A673 (cell line): ENCODE measurements around the gene CTAGE15. TPM values are rescaled to one million over a fixed set of nuclear protein-coding genes. Genes with fewer than 3 reads are reported as not detected.
"Not testable (repeated sequence)": the region's sequence is repeated elsewhere in the genome, so short reads cannot be mapped to it uniquely, and the experiment has no call there.

Experiments used
- BruUV-seq: library from RNA; stranded (reverse); fragments of 400-500 nt; replicated peaks from 2 replicates; lab custom pipeline; 2021; lab: Mats Ljungman, UMichigan
- CTCF ChIA-PET: fragments of 300-600 bp; sonication (Branson Sonifier 250); formaldehyde crosslinking; loops from one replicate; lab custom pipeline; 2022; ENCODE audit warnings: antibody characterized with exemption; lab: Charles Lee
- POLR2A ChIA-PET: fragments of 300-600 bp; sonication (Branson Sonifier 250); formaldehyde crosslinking; loops from one replicate; lab custom pipeline; 2022; ENCODE audit warnings: antibody characterized with exemption; ENCODE audit not compliant: low non-redundant PET; lab: Charles Lee
- DNase-seq: peaks from one replicate; pipeline ENCODE4 v3.0.0-alpha.2; 2015; ENCODE audit warnings: low spot score
- H3K27ac ChIP-seq: fragments of 200-600 bp; sonication (generic); 2 replicates; pipeline ENCODE4 v1.5.1; 2016; ENCODE audit warnings: mixed run types, low read depth, mild to moderate bottlenecking, mixed read lengths, antibody characterized with exemption, low read length; ENCODE audit not compliant: poor library complexity, severe bottlenecking
- H3K27me3 ChIP-seq: fragments of 200-600 bp; sonication (generic); replicated peaks from 2 replicates; pipeline ENCODE4 v1.6.1; 2017; ENCODE audit warnings: mixed run types, low read depth, mild to moderate bottlenecking, mixed read lengths, antibody characterized with exemption, low read length; ENCODE audit not compliant: insufficient read depth, poor library complexity
- H3K36me3 ChIP-seq: fragments of 200-600 bp; sonication (generic); 2 replicates; pipeline ENCODE4 v1.6.1; 2016; ENCODE audit warnings: mixed run types, mild to moderate bottlenecking, mixed read lengths, antibody characterized with exemption, low read length; ENCODE audit not compliant: insufficient read depth, poor library complexity, severe bottlenecking
- H3K4me1 ChIP-seq: fragments of 200-600 bp; sonication (generic); 2 replicates; pipeline ENCODE4 v1.6.1; 2017; ENCODE audit warnings: mixed run types, mild to moderate bottlenecking, mixed read lengths, antibody characterized with exemption, low read length; ENCODE audit not compliant: insufficient read depth, poor library complexity, severe bottlenecking
- H3K4me3 ChIP-seq: fragments of 200-600 bp; sonication (generic); 2 replicates; pipeline ENCODE4 v1.5.1; 2016; ENCODE audit warnings: low read depth, mixed run types, mild to moderate bottlenecking, mixed read lengths, low read length; ENCODE audit not compliant: poor library complexity, severe bottlenecking
- H3K9me3 ChIP-seq: fragments of 200-600 bp; sonication (generic); 2 replicates; pipeline ENCODE4 v1.6.1; 2016; ENCODE audit warnings: mixed run types, low read depth, mild to moderate bottlenecking, mixed read lengths, antibody characterized with exemption, low read length; ENCODE audit not compliant: poor library complexity, severe bottlenecking
- intact Hi-C: fragments of 100-400 bp; cut with micrococcal nuclease; formaldehyde crosslinking; loops from one replicate; pipeline ENCODE4 v1.10.0; 2022; ENCODE audit not compliant: unreplicated experiment
- total RNA-seq: library from RNA; stranded (reverse); gene quantifications from 2 replicates; pipeline ENCODE4 v1.2.3, GENCODE V29; 2021

The CTAGE15 gene
- total RNA-seq, 1 experiment from 2014 or later: not detected

DNA sequence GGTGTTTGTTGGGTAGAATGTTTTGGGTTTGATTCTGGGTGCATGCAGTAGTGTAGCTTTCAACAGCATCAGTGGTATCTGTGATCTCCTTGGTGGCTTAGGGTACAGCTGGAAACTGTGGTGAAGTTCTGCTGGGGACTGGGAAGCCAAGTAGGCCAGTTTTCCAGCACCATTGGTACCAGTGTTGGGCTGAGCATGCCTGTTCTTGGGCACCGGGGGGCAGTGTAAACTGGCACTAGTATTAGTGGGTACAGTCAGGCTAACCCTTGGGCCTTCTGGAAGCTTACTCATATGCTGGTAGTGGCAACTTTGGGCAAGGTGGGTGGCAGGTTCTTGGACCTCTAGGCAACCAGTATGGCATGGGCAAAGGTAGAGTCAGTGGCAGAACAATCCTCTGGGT, 15.6 kb upstream of the CTAGE15 start:
- H3K4me1 ChIP-seq, POLR2A ChIA-PET, intact Hi-C loops, H3K36me3 ChIP-seq, H3K9me3 ChIP-seq, CTCF ChIA-PET, H3K27ac ChIP-seq, DNase-seq, BruUV-seq, H3K27me3 ChIP-seq, H3K4me3 ChIP-seq: not testable (repeated sequence)

DNA sequence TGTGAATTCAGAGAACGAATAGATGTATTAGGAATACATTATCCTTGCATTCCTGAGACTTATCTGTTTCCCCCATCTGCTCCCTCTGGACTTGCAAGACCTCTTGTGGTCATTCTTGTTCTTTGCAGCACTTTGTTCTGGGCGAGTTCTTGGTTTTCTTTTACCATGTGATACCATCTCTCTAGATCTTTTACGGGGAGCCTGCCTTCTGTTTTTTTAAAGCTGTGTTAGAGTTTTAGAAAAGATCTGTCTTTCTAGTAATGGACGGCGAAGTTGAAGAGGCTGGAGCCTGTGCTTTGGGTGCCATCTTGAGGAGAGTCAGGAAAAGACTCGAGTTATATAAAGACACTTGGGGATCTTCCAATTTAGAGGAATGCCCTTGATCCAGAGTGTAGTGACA, 8.3 kb upstream of the CTAGE15 start:
- H3K4me3 ChIP-seq, H3K4me1 ChIP-seq, H3K9me3 ChIP-seq, H3K27ac ChIP-seq, DNase-seq, H3K27me3 ChIP-seq, H3K36me3 ChIP-seq, BruUV-seq, CTCF ChIA-PET, intact Hi-C loops, POLR2A ChIA-PET: not testable (repeated sequence)

DNA sequence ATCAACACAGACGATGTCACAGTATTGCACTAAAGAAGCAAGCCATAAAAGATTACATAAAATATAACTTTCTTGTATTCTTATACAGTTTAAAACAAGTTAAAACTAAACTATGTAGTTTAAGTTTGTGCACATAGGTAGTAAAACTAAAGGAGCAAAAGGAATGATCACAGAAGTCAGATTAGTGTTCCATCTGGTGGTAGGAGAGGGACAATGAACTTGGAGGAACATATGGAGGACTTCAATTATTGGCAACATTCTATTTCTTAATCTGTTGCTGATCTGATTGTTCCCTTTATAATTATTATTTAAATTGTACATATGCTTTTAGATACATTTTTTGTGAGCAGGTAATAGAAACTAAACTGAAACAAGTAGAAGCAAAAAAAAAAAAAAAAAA, 5.6 kb upstream of the CTAGE15 start:
- H3K4me1 ChIP-seq, H3K4me3 ChIP-seq, intact Hi-C loops, H3K27ac ChIP-seq, DNase-seq, H3K9me3 ChIP-seq, CTCF ChIA-PET, POLR2A ChIA-PET, H3K36me3 ChIP-seq, H3K27me3 ChIP-seq, BruUV-seq: not testable (repeated sequence)

DNA sequence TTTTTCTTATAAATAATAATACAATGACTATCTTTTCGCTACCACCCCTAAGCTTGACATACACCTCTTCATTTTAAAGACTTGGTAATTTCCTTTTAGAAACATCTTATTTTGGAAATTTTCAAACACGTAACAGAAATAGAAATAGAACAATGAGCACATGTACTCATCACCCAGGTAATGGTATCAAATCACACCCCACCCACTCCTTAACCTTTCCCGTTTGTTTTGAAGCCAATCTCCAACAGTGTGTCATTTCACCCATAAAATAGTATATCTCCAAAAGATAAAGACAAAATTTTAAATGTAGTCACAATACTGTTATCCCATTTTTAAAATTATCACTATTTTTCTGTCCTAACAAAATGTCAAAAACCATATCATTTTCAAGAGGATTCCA, 16.6 kb downstream of the CTAGE15 start:
- H3K9me3 ChIP-seq, H3K4me1 ChIP-seq, CTCF ChIA-PET, H3K36me3 ChIP-seq, DNase-seq, H3K27ac ChIP-seq, POLR2A ChIA-PET, H3K27me3 ChIP-seq, intact Hi-C loops, BruUV-seq, H3K4me3 ChIP-seq: not testable (repeated sequence)

DNA sequence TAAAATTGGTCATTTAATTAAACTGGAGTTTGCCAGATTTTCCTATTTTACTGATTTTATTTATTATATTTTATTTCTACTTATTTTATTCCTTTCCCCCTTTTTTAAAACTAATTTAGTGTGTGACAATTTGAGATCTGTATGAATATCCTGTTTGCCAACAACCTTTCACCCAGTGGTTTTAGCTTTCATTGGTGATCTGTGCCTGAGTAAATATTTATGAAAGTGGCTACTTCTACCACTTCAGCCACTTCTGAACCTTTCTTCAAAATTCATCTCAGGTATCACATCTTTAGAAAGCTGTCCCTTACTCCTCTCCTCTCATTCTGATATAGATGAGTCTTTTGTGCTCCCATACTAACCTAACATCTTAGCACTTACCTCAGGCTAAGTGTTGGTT, 18.3 kb downstream of the CTAGE15 start:
- H3K36me3 ChIP-seq, H3K4me1 ChIP-seq, DNase-seq, intact Hi-C loops, H3K4me3 ChIP-seq, H3K27ac ChIP-seq, H3K9me3 ChIP-seq, H3K27me3 ChIP-seq, CTCF ChIA-PET, BruUV-seq, POLR2A ChIA-PET: not testable (repeated sequence)

DNA sequence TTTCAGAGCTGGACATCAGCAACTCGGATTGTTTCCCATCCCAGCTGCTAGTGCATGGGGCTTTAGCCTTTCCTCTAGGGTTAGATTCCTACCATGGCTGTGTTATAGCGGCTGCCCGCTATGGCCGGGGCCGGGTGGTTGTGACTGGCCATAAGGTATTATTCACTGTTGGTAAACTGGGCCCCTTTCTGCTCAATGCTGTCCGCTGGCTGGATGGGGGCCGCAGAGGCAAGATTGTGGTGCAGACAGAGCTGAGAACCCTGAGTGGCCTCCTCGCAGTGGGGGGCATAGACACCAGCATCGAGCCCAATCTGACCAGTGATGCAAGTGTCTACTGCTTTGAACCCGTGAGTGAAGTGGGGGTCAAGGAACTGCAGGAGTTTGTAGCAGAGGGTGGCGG, 26.5 kb downstream of the CTAGE15 start:
- H3K27me3 ChIP-seq, H3K9me3 ChIP-seq, POLR2A ChIA-PET, H3K4me3 ChIP-seq, intact Hi-C loops, BruUV-seq, DNase-seq, H3K36me3 ChIP-seq, H3K4me1 ChIP-seq, CTCF ChIA-PET, H3K27ac ChIP-seq: not testable (repeated sequence)

DNA sequence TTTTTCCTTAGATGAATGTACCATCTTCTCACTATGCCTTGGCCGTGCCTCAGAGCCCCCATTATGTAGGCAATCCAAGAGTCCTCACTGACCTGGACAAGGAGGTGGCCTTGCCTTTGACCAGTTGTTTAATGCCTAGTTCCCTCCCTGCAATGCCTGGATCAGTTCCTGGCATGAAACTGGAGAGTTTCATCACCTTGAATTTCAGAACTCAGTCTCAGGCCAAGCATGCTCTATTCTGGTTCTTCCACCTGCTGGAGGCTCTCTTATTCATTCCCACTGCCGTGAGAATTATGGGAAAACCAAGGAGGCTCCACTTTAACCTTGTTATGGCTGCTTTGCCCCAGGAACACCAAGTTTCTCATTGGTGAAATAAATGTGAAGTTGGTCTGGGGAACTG, 31.9 kb downstream of the CTAGE15 start:
- intact Hi-C loops, H3K9me3 ChIP-seq, BruUV-seq, H3K27me3 ChIP-seq, DNase-seq, H3K36me3 ChIP-seq, H3K4me3 ChIP-seq, H3K4me1 ChIP-seq, POLR2A ChIA-PET, CTCF ChIA-PET, H3K27ac ChIP-seq: not testable (repeated sequence)

DNA sequence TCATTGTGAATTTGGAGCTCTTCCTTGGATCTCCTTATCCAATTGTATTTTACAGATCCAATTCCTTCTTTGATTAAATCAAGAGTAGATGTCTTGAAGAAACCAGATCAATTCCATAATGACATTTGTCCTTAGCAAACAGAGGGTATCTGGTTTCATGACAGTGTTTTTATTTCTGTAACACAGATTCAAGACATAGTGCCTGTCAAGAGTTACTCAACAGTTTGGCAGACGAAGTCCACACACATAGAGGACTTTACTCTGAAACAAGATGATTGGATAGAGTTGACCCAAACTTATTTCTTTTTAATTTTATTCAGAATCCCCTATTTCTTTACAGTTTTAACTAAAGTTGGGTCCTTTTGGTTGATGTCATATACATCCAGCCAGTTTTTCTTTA, 34.5 kb downstream of the CTAGE15 start:
- H3K4me1 ChIP-seq, DNase-seq, intact Hi-C loops, CTCF ChIA-PET, BruUV-seq, H3K9me3 ChIP-seq, POLR2A ChIA-PET, H3K36me3 ChIP-seq, H3K27me3 ChIP-seq, H3K4me3 ChIP-seq, H3K27ac ChIP-seq: not testable (repeated sequence)
